Calu3 (cell line): ENCODE results near the gene CYB5D1. TPM values are rescaled to one million over a fixed set of nuclear protein-coding genes. Genes with fewer than 3 reads are reported as not detected.

Experiments
- BruUV-seq: library from RNA; stranded (reverse); fragments of 400-500 nt; replicated peaks from 2 replicates; lab custom pipeline; 2021; lab: Mats Ljungman, UMichigan
- CTCF ChIA-PET: fragments of 300-600 bp; sonication (Branson Sonifier 250); formaldehyde crosslinking; loops from one replicate; lab custom pipeline; 2022; ENCODE audit warnings: antibody characterized with exemption; lab: Charles Lee
- DNase-seq: peaks from one replicate; pipeline ENCODE4 v3.0.0; 2022
- H3K27ac Mint-ChIP-seq: one replicate; pipeline ENCODE4 v1.8.0; 2022; ENCODE audit warnings: mixed read lengths; ENCODE audit not compliant: unreplicated experiment
- H3K27me3 Mint-ChIP-seq: one replicate; pipeline ENCODE4 v1.8.0; 2022; ENCODE audit warnings: mixed read lengths; ENCODE audit not compliant: unreplicated experiment
- H3K36me3 Mint-ChIP-seq: one replicate; pipeline ENCODE4 v1.8.0; 2022; ENCODE audit warnings: mild to moderate bottlenecking, moderate library complexity, mixed read lengths; ENCODE audit not compliant: insufficient read depth, unreplicated experiment
- H3K4me1 Mint-ChIP-seq: one replicate; pipeline ENCODE4 v1.8.0; 2022; ENCODE audit warnings: mild to moderate bottlenecking, low read depth, mixed read lengths; ENCODE audit not compliant: unreplicated experiment
- H3K4me3 Mint-ChIP-seq: one replicate; pipeline ENCODE4 v1.8.0; 2022; ENCODE audit warnings: mild to moderate bottlenecking, low read depth, moderate library complexity, mixed read lengths; ENCODE audit not compliant: unreplicated experiment
- H3K9me3 Mint-ChIP-seq: one replicate; pipeline ENCODE4 v1.8.0; 2022; ENCODE audit warnings: low read depth, mixed read lengths; ENCODE audit not compliant: unreplicated experiment
- intact Hi-C: fragments of 100-400 bp; cut with micrococcal nuclease; formaldehyde crosslinking; loops from one replicate; pipeline ENCODE4 v1.10.0; 2022; ENCODE audit not compliant: unreplicated experiment
- total RNA-seq: library from RNA; stranded (reverse); gene quantifications from 2 replicates; pipeline ENCODE4 v1.2.3, GENCODE V29; 2022
- TF ChIP-seq, protein P1 (sequence below): fragments of 200-600 bp; IDR thresholded peaks from one replicate; pipeline ENCODE4 v1.8.0; 2022; ENCODE audit warnings: antibody characterized with exemption; ENCODE audit not compliant: unreplicated experiment

Gene CYB5D1
- total RNA-seq, 1 experiment from 2014 or later: 8.0 TPM

DNA sequence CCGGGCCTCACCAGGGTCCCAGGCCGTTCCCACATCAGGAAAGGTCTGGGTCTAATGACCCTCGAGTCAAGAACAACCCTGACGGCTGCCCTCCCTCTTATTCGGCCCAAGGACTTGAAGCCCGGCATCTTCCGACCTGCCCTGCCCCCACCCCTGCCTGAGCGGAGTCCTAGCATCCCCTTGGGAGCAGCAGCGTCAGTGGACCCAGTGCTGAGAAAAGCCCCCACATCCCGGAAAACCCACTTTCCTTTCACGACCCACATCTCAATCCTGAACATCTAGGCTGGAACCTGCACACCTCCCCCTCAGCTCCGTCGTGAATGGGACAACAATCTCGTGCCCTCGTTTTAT, 2.2 kb upstream of the CYB5D1 start:
- no peaks in the 10 kb centered on the region for H3K27me3 Mint-ChIP-seq
- H3K27ac Mint-ChIP-seq: no peak overlapping the region
- TF ChIP-seq, protein P1, sequence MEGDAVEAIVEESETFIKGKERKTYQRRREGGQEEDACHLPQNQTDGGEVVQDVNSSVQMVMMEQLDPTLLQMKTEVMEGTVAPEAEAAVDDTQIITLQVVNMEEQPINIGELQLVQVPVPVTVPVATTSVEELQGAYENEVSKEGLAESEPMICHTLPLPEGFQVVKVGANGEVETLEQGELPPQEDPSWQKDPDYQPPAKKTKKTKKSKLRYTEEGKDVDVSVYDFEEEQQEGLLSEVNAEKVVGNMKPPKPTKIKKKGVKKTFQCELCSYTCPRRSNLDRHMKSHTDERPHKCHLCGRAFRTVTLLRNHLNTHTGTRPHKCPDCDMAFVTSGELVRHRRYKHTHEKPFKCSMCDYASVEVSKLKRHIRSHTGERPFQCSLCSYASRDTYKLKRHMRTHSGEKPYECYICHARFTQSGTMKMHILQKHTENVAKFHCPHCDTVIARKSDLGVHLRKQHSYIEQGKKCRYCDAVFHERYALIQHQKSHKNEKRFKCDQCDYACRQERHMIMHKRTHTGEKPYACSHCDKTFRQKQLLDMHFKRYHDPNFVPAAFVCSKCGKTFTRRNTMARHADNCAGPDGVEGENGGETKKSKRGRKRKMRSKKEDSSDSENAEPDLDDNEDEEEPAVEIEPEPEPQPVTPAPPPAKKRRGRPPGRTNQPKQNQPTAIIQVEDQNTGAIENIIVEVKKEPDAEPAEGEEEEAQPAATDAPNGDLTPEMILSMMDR: no peak
- no peaks in the 10 kb centered on the region for H3K4me1 Mint-ChIP-seq
- DNase-seq: no peak
- BruUV-seq: no TSS peak
- no peak overlapping the region for H3K4me3 Mint-ChIP-seq
- H3K36me3 Mint-ChIP-seq: peaks cover 29% of the 10 kb centered on the region
- CTCF ChIA-PET: interaction anchor here (0.9 kb wide), 1 partner anchor 31 kb away, joined by 3 read pairs; no protein-coding TSS in a partner anchor
- intact Hi-C loops: loop anchor here (2.0 to 10.0 kb wide), 3 partner anchors 13 to 133 kb away; no protein-coding TSS in a partner anchor
- no peaks in the 10 kb centered on the region for H3K9me3 Mint-ChIP-seq

DNA sequence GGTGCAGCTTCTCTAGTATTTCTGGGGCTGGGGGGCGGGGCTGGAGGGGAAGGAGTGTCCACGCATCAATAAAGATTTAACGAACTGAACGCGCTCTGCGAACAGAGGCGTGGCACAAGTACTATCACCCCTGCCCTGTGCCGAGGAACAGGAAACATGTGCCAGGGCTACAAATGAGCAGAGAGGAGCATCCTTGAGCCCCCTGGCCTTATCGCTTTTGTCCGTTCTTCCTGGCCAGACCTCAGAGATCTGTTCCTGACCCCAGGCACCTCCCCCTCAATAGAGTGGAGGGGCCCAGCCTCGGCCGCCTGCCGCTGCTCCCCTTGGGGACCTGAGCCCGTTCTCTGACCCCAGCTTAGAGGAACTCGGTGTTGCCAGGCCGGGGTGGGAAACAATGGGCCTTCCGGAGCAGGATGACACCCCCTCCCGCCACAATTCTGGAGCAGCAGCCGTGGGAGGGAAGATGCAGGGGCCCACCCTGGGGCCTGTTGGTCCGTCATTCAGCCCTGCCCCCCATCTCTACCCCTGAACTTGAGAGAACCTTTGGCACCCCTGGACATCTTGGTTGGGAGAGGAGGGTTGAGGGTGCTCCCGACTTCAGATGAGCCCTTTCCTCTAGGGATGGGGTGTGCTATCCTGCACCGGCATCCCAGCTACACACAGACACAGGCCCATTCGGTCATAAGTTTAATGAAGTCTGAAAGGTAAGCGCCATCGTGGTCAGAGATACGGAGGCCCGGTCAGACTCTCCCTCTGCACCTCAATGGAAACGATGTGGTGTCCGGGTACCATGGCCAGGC, 1.6 kb upstream of the CYB5D1 start:
- no peak overlapping the region for H3K27ac Mint-ChIP-seq
- no peak for DNase-seq
- peaks cover 23% of the 10 kb centered on the region for H3K36me3 Mint-ChIP-seq
- TF ChIP-seq, protein P1: no peak
- H3K9me3 Mint-ChIP-seq: no peaks in the 10 kb centered on the region
- H3K27me3 Mint-ChIP-seq: no peaks in the 10 kb centered on the region
- intact Hi-C loops: loop anchor here (2.0 to 10.0 kb wide), 3 partner anchors 13 to 133 kb away; no protein-coding TSS in a partner anchor
- CTCF ChIA-PET: interaction anchor here (0.9 to 1.0 kb wide), 3 partner anchors 11 to 112 kb away, joined by 3 to 5 read pairs (median 4); no protein-coding TSS in a partner anchor
- no peak overlapping the region for H3K4me3 Mint-ChIP-seq
- no TSS peak for BruUV-seq
- H3K4me1 Mint-ChIP-seq: no peaks in the 10 kb centered on the region

DNA sequence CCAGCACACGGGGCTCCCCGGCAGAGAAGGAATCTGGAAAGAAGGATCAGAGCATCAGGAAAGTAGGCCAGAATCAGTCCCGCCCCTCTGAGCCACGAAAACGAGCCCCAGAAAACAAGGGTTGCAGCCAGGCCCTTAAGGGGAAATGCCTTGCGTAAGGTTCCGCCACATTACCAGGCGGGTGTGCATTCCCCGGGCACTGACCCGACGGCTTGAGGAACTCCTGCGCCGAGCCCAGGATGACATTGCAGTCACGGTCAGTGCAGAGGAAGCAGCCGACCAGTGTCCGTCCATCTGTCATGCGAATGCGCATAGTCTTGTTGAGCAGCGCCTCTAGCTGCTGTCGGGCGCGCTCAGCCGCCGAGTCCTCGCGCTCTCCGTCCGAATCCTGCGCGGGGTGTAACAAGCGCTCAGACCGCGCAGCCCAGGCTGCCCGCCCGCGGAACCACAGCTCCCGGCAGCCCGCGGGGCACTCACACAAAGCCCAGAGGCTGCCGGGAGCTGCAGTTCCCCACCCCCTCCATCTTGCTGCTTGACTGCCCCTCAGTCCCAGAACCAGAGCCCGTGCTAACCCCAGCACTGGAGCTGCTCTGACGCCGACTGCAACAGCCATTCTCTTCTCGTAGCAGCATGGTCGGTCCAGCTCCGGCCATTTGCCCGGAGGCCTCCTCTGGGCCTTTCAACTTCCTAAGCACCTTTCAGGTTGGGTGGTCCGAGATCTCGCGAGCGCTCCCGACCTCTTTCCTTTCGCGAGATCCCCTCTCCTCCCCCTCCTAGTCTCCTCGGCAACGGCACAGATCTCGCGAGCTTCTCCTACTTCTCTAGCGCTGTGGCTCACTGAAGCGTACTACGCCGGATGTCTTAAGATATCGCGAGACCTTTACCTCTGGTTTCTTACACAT, 741 bp upstream of the CYB5D1 start, which contains the start of gene NAA38:
TSS of gene NAA38 (minus strand) at position 749 of the 902 bp plus-strand sequence. CDS start at position 653, 96 bp downstream.
- intact Hi-C loops: loop anchor here (1.0 to 10.0 kb wide), 4 partner anchors 14 to 132 kb away; no protein-coding TSS in a partner anchor
- no peak within 1 kb of the TSS for H3K27ac Mint-ChIP-seq
- no peak within 1 kb of the TSS for H3K4me3 Mint-ChIP-seq
- peaks cover 14% of the 10 kb centered on the region for H3K36me3 Mint-ChIP-seq
- no peaks in the 10 kb centered on the region for H3K27me3 Mint-ChIP-seq
- peak; percentile 91 for DNase-seq
- no peaks in the 10 kb centered on the region for H3K9me3 Mint-ChIP-seq
- TF ChIP-seq, protein P1: no peak
- BruUV-seq: TSS peak; percentile 96
- H3K4me1 Mint-ChIP-seq: no peaks in the 10 kb centered on the region
- CTCF ChIA-PET: interaction anchor here (0.5 to 1.1 kb wide), 9 partner anchors 12 to 237 kb away, joined by 3 to 6 read pairs (median 4); partner anchors contain the start of gene KDM6B

DNA sequence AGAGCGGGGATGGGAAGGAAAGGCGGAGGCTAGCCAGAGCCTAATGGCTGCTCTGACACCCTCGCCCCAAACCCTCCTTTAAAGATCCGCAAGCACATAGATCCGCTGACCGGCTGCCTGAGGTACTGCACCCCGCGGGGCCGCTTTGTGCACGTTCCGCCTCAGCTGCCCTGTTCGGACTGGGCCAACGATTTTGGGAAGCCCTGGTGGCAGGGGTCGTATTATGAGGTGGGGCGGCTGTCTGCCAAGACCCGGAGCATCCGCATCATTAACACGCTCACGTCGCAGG, 663 bp downstream of the CYB5D1 start:
- no TSS peak for BruUV-seq
- Mint-ChIP-seq H3K27ac (no peak overlapping the region), H3K36me3 (peaks cover 4% of the 10 kb centered on the region), H3K4me1 (peaks cover 9% of the 10 kb centered on the region), H3K4me3 (no peak overlapping the region), H3K27me3 (no peaks in the 10 kb centered on the region), H3K9me3 (no peaks in the 10 kb centered on the region)
- intact Hi-C loops: loop anchor here (10.0 kb wide), 1 partner anchor 114 kb away; no protein-coding TSS in a partner anchor
- DNase-seq: peak; percentile 57
- TF ChIP-seq, protein P1: no peak
- CTCF ChIA-PET: no interaction called here
